ENCODE data around the gene JUND. TPM values are rescaled to one million over a fixed set of nuclear protein-coding genes. Genes with fewer than 3 reads are reported as not detected.
"Not testable (repeated sequence)": the region's sequence is repeated elsewhere in the genome, so short reads cannot be mapped to it uniquely, and the experiment has no call there.

Gene JUND
- total RNA-seq = 100 to 1,000 TPM; 643 to 922 TPM

DNA sequence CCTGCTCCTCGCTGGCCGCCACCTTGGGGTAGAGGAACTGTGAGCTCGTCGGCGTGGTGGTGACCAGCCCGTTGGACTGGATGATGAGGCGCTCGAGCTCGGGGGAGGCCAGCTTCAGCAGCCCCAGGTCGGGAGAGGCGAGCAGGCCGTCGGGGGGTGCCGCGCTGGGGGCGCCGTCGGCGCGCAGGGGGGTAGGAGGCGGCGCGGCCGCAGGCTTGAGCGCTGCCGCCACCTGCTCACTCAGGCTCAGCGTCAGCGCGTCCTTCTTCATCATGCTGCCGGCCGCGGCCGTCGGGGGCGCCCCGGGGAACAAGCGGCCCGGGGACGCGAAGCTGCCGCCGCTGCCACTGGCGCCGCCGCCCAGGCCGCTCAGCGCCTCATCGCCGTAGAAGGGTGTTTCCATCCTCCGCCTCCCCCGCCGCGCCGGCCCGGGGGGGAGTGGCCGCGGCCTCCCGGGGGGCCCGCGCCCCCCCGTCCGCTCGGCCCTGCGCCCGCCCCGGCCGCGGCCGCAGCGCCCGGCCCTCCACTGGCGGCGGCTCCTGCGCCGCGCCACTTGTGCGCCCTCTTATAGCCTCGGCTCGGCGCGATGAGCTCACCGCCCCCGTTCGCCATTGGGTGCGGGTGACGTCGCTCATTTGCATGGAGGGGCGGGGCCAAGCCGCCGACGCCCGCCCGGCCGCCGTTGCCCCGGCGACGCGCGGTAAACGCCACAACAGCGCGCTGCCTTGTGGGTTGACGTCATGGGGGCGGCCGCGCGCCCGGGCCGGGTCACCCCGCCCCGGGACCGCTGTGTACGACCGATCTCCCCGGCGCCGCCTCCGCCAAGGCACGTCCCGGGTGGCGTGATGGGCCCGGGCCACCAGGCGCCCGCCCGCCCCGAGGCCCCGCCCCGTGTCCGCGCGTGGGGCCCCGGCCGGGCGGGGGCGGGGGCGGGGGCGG is at the start of gene JUND:
Gene JUND, minus strand, starts transcription at position 541 of the 939 bp plus-strand sequence. Its CDS starts 138 bp downstream, at position 403.
- TF ChIP-seq, protein P1, sequence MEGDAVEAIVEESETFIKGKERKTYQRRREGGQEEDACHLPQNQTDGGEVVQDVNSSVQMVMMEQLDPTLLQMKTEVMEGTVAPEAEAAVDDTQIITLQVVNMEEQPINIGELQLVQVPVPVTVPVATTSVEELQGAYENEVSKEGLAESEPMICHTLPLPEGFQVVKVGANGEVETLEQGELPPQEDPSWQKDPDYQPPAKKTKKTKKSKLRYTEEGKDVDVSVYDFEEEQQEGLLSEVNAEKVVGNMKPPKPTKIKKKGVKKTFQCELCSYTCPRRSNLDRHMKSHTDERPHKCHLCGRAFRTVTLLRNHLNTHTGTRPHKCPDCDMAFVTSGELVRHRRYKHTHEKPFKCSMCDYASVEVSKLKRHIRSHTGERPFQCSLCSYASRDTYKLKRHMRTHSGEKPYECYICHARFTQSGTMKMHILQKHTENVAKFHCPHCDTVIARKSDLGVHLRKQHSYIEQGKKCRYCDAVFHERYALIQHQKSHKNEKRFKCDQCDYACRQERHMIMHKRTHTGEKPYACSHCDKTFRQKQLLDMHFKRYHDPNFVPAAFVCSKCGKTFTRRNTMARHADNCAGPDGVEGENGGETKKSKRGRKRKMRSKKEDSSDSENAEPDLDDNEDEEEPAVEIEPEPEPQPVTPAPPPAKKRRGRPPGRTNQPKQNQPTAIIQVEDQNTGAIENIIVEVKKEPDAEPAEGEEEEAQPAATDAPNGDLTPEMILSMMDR (IDR thresholded peaks at IDR 0.05) = no peak
- peak; percentile 65 for ATAC-seq (ENCODE audit: insufficient number of reproducible peaks, low FRiP score, low read depth)
- peak; percentile 91 for DNase-seq (ENCODE audit: low spot score)
- peak within 1 kb of the TSS; percentile 86 for H3K4me3 ChIP-seq
- H3K27ac ChIP-seq = peak within 1 kb of the TSS; percentile 99 to 100
- H3K27me3 ChIP-seq (replicated peaks; ENCODE audit: insufficient read depth) = no peaks in the 10 kb centered on the region
- peaks cover 30 to 43% of the 10 kb centered on the region in 2 donors for H3K4me1 ChIP-seq (ENCODE audit: control insufficient read depth in 1 of 2, low read depth in 2 of 2)
- H3K36me3 ChIP-seq = peaks cover 17% of the 10 kb centered on the region
- H3K9me3 ChIP-seq = no peaks in the 10 kb centered on the region

DNA sequence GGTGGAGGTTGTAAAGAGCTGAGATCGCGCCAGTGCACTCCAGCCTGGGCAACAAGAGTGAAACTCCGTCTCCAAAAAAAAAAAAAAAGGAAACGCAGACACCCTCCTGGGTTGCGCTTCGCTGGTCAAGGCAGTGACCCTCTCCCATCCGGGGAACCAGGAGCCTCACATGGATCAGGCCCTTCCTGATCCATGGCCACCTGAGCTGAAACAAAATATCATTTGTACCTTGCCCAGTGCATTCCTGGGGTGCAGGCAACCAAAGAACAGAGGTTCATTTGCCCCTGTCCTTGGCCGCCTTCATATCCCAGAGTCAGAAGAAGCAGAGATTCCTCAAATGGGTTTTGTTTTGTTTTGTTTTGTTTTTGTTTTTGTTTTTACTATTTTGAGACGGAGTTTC is 49.4 kb upstream of the JUND start:
- no peaks in the 10 kb centered on the region for H3K27me3 ChIP-seq (replicated peaks; ENCODE audit: insufficient read depth)

DNA sequence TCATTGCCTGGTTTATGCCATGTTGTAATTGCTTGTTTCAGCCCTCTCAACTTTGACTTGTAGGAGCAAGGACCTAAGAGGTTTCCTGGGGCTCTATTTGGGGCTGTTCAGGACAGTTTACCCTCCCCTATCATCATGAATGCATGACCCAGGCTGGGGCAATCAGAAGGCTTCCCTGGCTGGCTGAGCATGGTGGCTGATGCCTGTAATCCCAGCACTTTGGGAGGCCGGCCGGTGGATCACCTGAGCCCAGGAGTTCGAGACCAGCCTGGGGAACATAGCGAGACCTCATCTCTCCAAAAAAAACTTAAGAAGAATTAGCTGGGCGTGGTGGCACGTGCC is 47.6 kb upstream of the JUND start:
- peaks cover 4 to 15% of the 10 kb centered on the region in 2 donors for H3K4me1 ChIP-seq (ENCODE audit: control insufficient read depth in 1 of 2, low read depth in 2 of 2)
- peak overlapping the region; percentile 51 for H3K4me3 ChIP-seq
- no peaks in the 10 kb centered on the region for H3K9me3 ChIP-seq
- no peak for DNase-seq (ENCODE audit: low spot score)
- H3K36me3 ChIP-seq = no peaks in the 10 kb centered on the region
- no peak for ATAC-seq (ENCODE audit: insufficient number of reproducible peaks, low FRiP score, low read depth)
- H3K27me3 ChIP-seq (replicated peaks; ENCODE audit: insufficient read depth) = no peaks in the 10 kb centered on the region
- TF ChIP-seq, protein P1 (IDR thresholded peaks at IDR 0.05) = no peak
- peak overlapping the region; percentile 36 to 39 for H3K27ac ChIP-seq

More for the DNA sequence above, 49.4 kb upstream of the JUND start:
- DNase-seq (ENCODE audit: low spot score) (no peak), ATAC-seq (ENCODE audit: insufficient number of reproducible peaks, low FRiP score, low read depth) (no peak)
- TF ChIP-seq, protein P1 (IDR thresholded peaks at IDR 0.05) = no peak
- Histone ChIP-seq H3K4me1 (ENCODE audit: control insufficient read depth in 1 of 2, low read depth in 2 of 2) (peaks cover 4 to 10% of the 10 kb centered on the region in 2 donors), H3K27ac (no peak overlapping the region), H3K4me3 (no peak overlapping the region), H3K9me3 (no peaks in the 10 kb centered on the region), H3K36me3 (no peaks in the 10 kb centered on the region)

DNA sequence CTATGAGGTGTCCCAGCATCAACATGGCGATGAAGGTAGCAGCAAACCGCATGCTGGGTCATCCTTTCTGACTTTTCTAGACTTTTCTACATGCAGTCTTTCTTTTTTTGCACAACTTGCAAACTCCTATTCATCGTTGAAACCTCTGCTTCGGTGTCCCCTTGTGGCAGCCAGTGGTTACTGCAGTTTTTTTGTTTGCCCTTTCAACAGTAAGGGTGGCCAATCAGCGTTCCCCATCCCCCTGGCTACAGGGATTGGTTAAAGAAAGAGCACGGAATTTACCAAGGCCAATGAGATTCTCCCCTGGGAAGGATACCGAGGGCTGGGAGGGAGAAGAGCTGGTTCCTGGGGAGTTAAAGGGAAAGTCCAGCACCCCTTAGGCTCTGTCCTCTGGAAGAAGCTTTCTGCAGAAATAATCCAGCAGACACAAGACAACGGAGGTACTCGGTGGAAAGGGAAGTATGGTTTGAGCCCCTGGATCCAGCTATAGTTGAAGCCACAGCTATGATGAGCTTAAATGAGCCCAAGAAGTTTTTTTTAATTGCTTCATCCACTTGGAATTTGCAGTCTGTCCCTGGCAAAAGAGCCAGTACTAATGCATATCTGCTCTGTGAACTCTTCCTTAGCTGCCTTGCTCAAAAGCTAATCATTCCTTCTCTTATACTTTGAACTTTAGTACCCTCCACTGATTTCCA is 47.1 kb upstream of the JUND start:
- Histone ChIP-seq H3K4me1 (ENCODE audit: control insufficient read depth in 1 of 2, low read depth in 2 of 2) (peaks cover 6 to 20% of the 10 kb centered on the region in 2 donors), H3K9me3 (no peaks in the 10 kb centered on the region), H3K4me3 (peak overlapping the region; percentile 51), H3K27me3 (replicated peaks; ENCODE audit: insufficient read depth) (no peaks in the 10 kb centered on the region), H3K27ac (peak overlapping the region; percentile 36 to 39), H3K36me3 (no peaks in the 10 kb centered on the region)
- TF ChIP-seq, protein P1 (IDR thresholded peaks at IDR 0.05) = peak; percentile 97
- ATAC-seq (ENCODE audit: insufficient number of reproducible peaks, low FRiP score, low read depth) (peak; percentile 98), DNase-seq (ENCODE audit: low spot score) (peak; percentile 95)

DNA sequence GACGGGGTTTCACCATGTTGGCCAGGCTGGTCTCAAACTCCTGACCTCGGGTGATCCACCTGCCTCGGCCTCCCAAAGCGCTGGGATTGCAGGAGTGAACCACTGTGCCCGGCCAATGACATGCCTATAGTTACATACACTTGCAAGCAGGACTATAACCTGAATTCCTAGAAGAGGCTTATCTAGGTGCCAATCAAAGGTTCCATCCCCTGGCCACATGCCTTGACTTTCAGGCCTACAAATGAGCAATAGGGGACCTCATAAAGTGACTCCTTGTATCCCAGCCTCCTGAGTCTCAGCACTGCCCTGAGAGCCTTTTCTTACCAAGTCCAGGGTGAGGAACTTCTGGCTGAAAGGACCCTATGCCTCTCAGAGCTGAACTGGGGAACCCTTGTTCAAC is 45.4 kb upstream of the JUND start:
- Histone ChIP-seq H3K4me3 (no peak overlapping the region), H3K27me3 (replicated peaks; ENCODE audit: insufficient read depth) (no peaks in the 10 kb centered on the region), H3K4me1 (ENCODE audit: control insufficient read depth in 1 of 2, low read depth in 2 of 2) (peaks cover 14 to 32% of the 10 kb centered on the region in 2 donors), H3K27ac (no peak overlapping the region), H3K36me3 (no peaks in the 10 kb centered on the region), H3K9me3 (no peaks in the 10 kb centered on the region)
- TF ChIP-seq, protein P1 (IDR thresholded peaks at IDR 0.05) = no peak
- DNase-seq (ENCODE audit: low spot score) = no peak
- ATAC-seq (ENCODE audit: insufficient number of reproducible peaks, low FRiP score, low read depth) = no peak

DNA sequence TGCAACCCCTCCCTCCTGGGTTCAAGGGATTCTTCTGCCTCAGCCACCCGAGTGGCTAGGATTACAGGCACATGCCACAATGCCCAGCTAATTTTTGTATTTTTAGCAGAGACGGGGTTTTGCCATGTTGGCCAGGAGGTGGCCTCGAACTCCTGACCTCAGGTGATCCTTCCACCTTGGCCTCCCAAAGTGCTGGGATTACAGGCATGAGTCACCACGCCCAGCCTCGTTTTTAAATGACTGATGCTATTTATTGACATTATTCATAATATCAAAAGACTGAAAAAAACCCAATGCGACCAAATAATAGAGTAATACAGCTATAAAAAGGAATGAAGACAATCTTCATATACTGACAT is 42.9 kb upstream of the JUND start:
- H3K36me3 ChIP-seq; H3K4me3 ChIP-seq; ATAC-seq (ENCODE audit: insufficient number of reproducible peaks, low FRiP score, low read depth); H3K9me3 ChIP-seq; H3K27me3 ChIP-seq (replicated peaks; ENCODE audit: insufficient read depth); DNase-seq (ENCODE audit: low spot score): not testable (repeated sequence)
- peak overlapping the region; percentile 86 for H3K27ac ChIP-seq
- peaks cover 18 to 36% of the 10 kb centered on the region in 2 donors for H3K4me1 ChIP-seq (ENCODE audit: control insufficient read depth in 1 of 2, low read depth in 2 of 2)

All from thoracic aorta (tissue), 2 donors.